Measurements from ENCODE around the gene PHGDH. TPM values are rescaled to one million over a fixed set of nuclear protein-coding genes. Genes with fewer than 3 reads are reported as not detected.

The PHGDH gene
- total and polyA plus RNA-seq, 9 of the 15 experiments (the other 6 are each of a cell fraction or from before 2014, with no cell fraction given) = 6.7 to 84.2 (median 36.2) TPM

- TF ChIP-seq GABPA (tag; conservative IDR thresholded peaks at IDR 0.05; ENCODE audit: low read depth) = no peak
- no peak for TF ChIP-seq ZBTB43 (CRISPR knock-in tag; IDR thresholded peaks at IDR 0.05)
- TF ChIP-seq FOXA1 (IDR thresholded peaks at IDR 0.05; ENCODE audit: borderline replicate concordance) = no peak
- TF ChIP-seq, protein P1, sequence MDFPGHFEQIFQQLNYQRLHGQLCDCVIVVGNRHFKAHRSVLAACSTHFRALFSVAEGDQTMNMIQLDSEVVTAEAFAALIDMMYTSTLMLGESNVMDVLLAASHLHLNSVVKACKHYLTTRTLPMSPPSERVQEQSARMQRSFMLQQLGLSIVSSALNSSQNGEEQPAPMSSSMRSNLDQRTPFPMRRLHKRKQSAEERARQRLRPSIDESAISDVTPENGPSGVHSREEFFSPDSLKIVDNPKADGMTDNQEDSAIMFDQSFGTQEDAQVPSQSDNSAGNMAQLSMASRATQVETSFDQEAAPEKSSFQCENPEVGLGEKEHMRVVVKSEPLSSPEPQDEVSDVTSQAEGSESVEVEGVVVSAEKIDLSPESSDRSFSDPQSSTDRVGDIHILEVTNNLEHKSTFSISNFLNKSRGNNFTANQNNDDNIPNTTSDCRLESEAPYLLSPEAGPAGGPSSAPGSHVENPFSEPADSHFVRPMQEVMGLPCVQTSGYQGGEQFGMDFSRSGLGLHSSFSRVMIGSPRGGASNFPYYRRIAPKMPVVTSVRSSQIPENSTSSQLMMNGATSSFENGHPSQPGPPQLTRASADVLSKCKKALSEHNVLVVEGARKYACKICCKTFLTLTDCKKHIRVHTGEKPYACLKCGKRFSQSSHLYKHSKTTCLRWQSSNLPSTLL (IDR thresholded peaks at IDR 0.05) = no peak
- peak in 1 of 2 experiments; percentile 40; a peak in 1 of 4 replicates for TF ChIP-seq RCOR1 (IDR thresholded peaks at IDR 0.05; ENCODE audit: borderline replicate concordance in 1 of 2, low read depth in 2 of 2, low read length in 2 of 2)
- TF ChIP-seq RBM39 (optimal IDR thresholded peaks at IDR 0.05; ENCODE audit: low read depth, low read length) = no peak
- TF ChIP-seq MAX (CRISPR knock-in tag; IDR thresholded peaks at IDR 0.05) = no peak
- no peak for TF ChIP-seq ARID1B (IDR thresholded peaks at IDR 0.05)
- TF ChIP-seq, protein P2, sequence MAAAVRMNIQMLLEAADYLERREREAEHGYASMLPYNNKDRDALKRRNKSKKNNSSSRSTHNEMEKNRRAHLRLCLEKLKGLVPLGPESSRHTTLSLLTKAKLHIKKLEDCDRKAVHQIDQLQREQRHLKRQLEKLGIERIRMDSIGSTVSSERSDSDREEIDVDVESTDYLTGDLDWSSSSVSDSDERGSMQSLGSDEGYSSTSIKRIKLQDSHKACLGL (CRISPR knock-in tag; IDR thresholded peaks at IDR 0.05; ENCODE audit: borderline replicate concordance, poor library complexity, severe bottlenecking) = no peak
- no peak for TF ChIP-seq HMG20A (CRISPR knock-in tag; conservative IDR thresholded peaks at IDR 0.05)
- no peak for TF ChIP-seq U2AF2 (optimal IDR thresholded peaks at IDR 0.05; ENCODE audit: low read depth, low read length)
- 0 out of 2 replicates have a peak, but pooled peaks have one; percentile 46 for TF ChIP-seq KLF16 (IDR thresholded peaks at IDR 0.05)
- TF ChIP-seq FOXK2 (conservative IDR thresholded peaks at IDR 0.05 in 1 of 2, IDR thresholded peaks at IDR 0.05 in 1 of 2; ENCODE audit: low read depth in 2 of 2) = no peak
- TF ChIP-seq ILF3 (IDR thresholded peaks at IDR 0.05; ENCODE audit: borderline replicate concordance) = no peak
- no peak for TF ChIP-seq RBM17 (IDR thresholded peaks at IDR 0.05; ENCODE audit: borderline replicate concordance, low read depth, low read length)
- peak; percentile 59; the same call in 1 of the 2 replicates for TF ChIP-seq MECOM (CRISPR knock-in tag; IDR thresholded peaks at IDR 0.05)
These were observed 32.3 kb downstream of the PHGDH start (continued) for GRCh38 chr1:119743776-119744597.

Data from K562 (cell line).